ENCODE results near the gene ADA. TPM values are rescaled to one million over a fixed set of nuclear protein-coding genes. Genes with fewer than 3 reads are reported as not detected.

Gene ADA
- total and polyA plus RNA-seq, 2 experiments from 2014 or later: 8.6 to 17.5 TPM

GRCh38 chr20:44630297-44630696 lies 21.2 kb downstream of the ADA start:
- no peaks in the 10 kb centered on the region for H3K9me3 ChIP-seq (ENCODE audit: low read depth)
- TF ChIP-seq EZH2phosphoT487 (IDR thresholded peaks at IDR 0.05; ENCODE audit: insufficient read depth, low read depth) (no peak), EZH2 (IDR thresholded peaks at IDR 0.05; ENCODE audit: insufficient read depth, poor library complexity, severe bottlenecking) (no peak)
- no peak overlapping the region for H3K27ac ChIP-seq
- WGBS, 2 experiments (ENCODE audit: low coverage in 1 of 2, low lambda C conversion rate in 2 of 2, missing lambda C conversion rate in 2 of 2): 96 to 99% methylated on average over 5 of the region's 5 CpGs
- H3K36me3 ChIP-seq (ENCODE audit: low read depth): no peaks in the 10 kb centered on the region
- H3K4me2 ChIP-seq (ENCODE audit: unreplicated experiment): no peak overlapping the region
- DNase-seq: no peak
- H3K9ac ChIP-seq: no peak overlapping the region
- in situ Hi-C loops (cut with MboI): no loop called here
- H3K27me3 ChIP-seq (replicated peaks; ENCODE audit: insufficient read depth): no peaks in the 10 kb centered on the region
- no peaks in the 10 kb centered on the region for H3K9me2 ChIP-seq (ENCODE audit: insufficient read depth)
- H3K4me3 ChIP-seq: no peak overlapping the region
- no peaks in the 10 kb centered on the region for H3F3A ChIP-seq (ENCODE audit: insufficient read depth)
- no peak overlapping the region for H2AFZ ChIP-seq
- no peaks in the 10 kb centered on the region for H4K20me1 ChIP-seq (ENCODE audit: insufficient read depth)
- H3K79me2 ChIP-seq (ENCODE audit: insufficient read depth): no peaks in the 10 kb centered on the region
- no peaks in the 10 kb centered on the region for H3K4me1 ChIP-seq (ENCODE audit: insufficient read depth)

- H3K4me2 ChIP-seq (ENCODE audit: unreplicated experiment): no peak overlapping the region
These were observed 22.0 kb downstream of the ADA start for GRCh38 chr20:44629542-44629941.

GRCh38 chr20:44629017-44629385 lies 22.5 kb downstream of the ADA start:
- H3K9me3 ChIP-seq (ENCODE audit: low read depth): no peaks in the 10 kb centered on the region
- H3K79me2 ChIP-seq (ENCODE audit: insufficient read depth): no peaks in the 10 kb centered on the region
- no peak overlapping the region for H3K4me3 ChIP-seq
- DNase-seq: no peak
- H3K36me3 ChIP-seq (ENCODE audit: low read depth): no peaks in the 10 kb centered on the region
- no peaks in the 10 kb centered on the region for H3F3A ChIP-seq (ENCODE audit: insufficient read depth)
- no peaks in the 10 kb centered on the region for H3K4me1 ChIP-seq (ENCODE audit: insufficient read depth)
- TF ChIP-seq EZH2phosphoT487 (IDR thresholded peaks at IDR 0.05; ENCODE audit: insufficient read depth, low read depth) (no peak), EZH2 (IDR thresholded peaks at IDR 0.05; ENCODE audit: insufficient read depth, poor library complexity, severe bottlenecking) (no peak)
- H3K27ac ChIP-seq: no peak overlapping the region
- no peaks in the 10 kb centered on the region for H3K27me3 ChIP-seq (replicated peaks; ENCODE audit: insufficient read depth)
- H3K4me2 ChIP-seq (ENCODE audit: unreplicated experiment): no peak overlapping the region
- H3K9me2 ChIP-seq (ENCODE audit: insufficient read depth): no peaks in the 10 kb centered on the region
- WGBS, 2 experiments (ENCODE audit: low coverage in 1 of 2, low lambda C conversion rate in 2 of 2, missing lambda C conversion rate in 2 of 2): 94 to 97% methylated on average over 9 of the region's 9 CpGs
- no peak overlapping the region for H2AFZ ChIP-seq
- in situ Hi-C loops (cut with MboI): loop anchor here (10.0 kb wide), 1 partner anchor 244 kb away; no protein-coding TSS in a partner anchor
- H3K9ac ChIP-seq: no peak overlapping the region
- H4K20me1 ChIP-seq (ENCODE audit: insufficient read depth): no peaks in the 10 kb centered on the region

More at GRCh38 chr20:44629542-44629941, 22.0 kb downstream of the ADA start:
- no peaks in the 10 kb centered on the region for H3K9me3 ChIP-seq (ENCODE audit: low read depth)
- no peak for DNase-seq
- no peak overlapping the region for H3K9ac ChIP-seq
- no peaks in the 10 kb centered on the region for H3K36me3 ChIP-seq (ENCODE audit: low read depth)
- 91 to 94% methylated on average over 10 of the region's 10 CpGs for WGBS, 2 experiments (ENCODE audit: low coverage in 1 of 2, low lambda C conversion rate in 2 of 2, missing lambda C conversion rate in 2 of 2)
- no peaks in the 10 kb centered on the region for H3K79me2 ChIP-seq (ENCODE audit: insufficient read depth)
- in situ Hi-C loops (cut with MboI): loop anchor here (10.0 kb wide), 1 partner anchor 245 kb away; no protein-coding TSS in a partner anchor
- H3K4me3 ChIP-seq: no peak overlapping the region
- no peaks in the 10 kb centered on the region for H3K4me1 ChIP-seq (ENCODE audit: insufficient read depth)
- no peak overlapping the region for H3K27ac ChIP-seq
- no peaks in the 10 kb centered on the region for H4K20me1 ChIP-seq (ENCODE audit: insufficient read depth)
- TF ChIP-seq EZH2 (IDR thresholded peaks at IDR 0.05; ENCODE audit: insufficient read depth, poor library complexity, severe bottlenecking): no peak
- TF ChIP-seq EZH2phosphoT487 (IDR thresholded peaks at IDR 0.05; ENCODE audit: insufficient read depth, low read depth): no peak
- no peaks in the 10 kb centered on the region for H3K9me2 ChIP-seq (ENCODE audit: insufficient read depth)
- H3K27me3 ChIP-seq (replicated peaks; ENCODE audit: insufficient read depth): no peaks in the 10 kb centered on the region
- H3F3A ChIP-seq (ENCODE audit: insufficient read depth): no peaks in the 10 kb centered on the region
- H2AFZ ChIP-seq: no peak overlapping the region

- no peaks in the 10 kb centered on the region for H3F3A ChIP-seq (ENCODE audit: insufficient read depth)
- no peak overlapping the region for H3K9ac ChIP-seq
- no peak overlapping the region for H3K27ac ChIP-seq
- no peaks in the 10 kb centered on the region for H4K20me1 ChIP-seq (ENCODE audit: insufficient read depth)
- no peak for DNase-seq
- no peaks in the 10 kb centered on the region for H3K9me3 ChIP-seq (ENCODE audit: low read depth)
- H2AFZ ChIP-seq: no peak overlapping the region
- no peaks in the 10 kb centered on the region for H3K79me2 ChIP-seq (ENCODE audit: insufficient read depth)
- in situ Hi-C loops (cut with MboI): loop anchor here (10.0 kb wide), 1 partner anchor 243 kb away; no protein-coding TSS in a partner anchor
- no peaks in the 10 kb centered on the region for H3K27me3 ChIP-seq (replicated peaks; ENCODE audit: insufficient read depth)
- H3K4me3 ChIP-seq: no peak overlapping the region
- H3K36me3 ChIP-seq (ENCODE audit: low read depth): no peaks in the 10 kb centered on the region
- no peaks in the 10 kb centered on the region for H3K4me1 ChIP-seq (ENCODE audit: insufficient read depth)
- TF ChIP-seq EZH2phosphoT487 (IDR thresholded peaks at IDR 0.05; ENCODE audit: insufficient read depth, low read depth) (no peak), EZH2 (IDR thresholded peaks at IDR 0.05; ENCODE audit: insufficient read depth, poor library complexity, severe bottlenecking) (no peak)
- H3K4me2 ChIP-seq (ENCODE audit: unreplicated experiment): no peak overlapping the region
- H3K9me2 ChIP-seq (ENCODE audit: insufficient read depth): no peaks in the 10 kb centered on the region
- WGBS, 2 experiments (ENCODE audit: low coverage in 1 of 2, low lambda C conversion rate in 2 of 2, missing lambda C conversion rate in 2 of 2): 88 to 89% methylated on average over 13 of the region's 13 CpGs
These were observed 24.0 kb downstream of the ADA start for GRCh38 chr20:44627364-44628010.

All from GM23248 (cell line).